Muscle of leg (tissue), 11 donors: Measurements from ENCODE around the gene LRRC45. TPM values are rescaled to one million over a fixed set of nuclear protein-coding genes. Genes with fewer than 3 reads are reported as not detected.

Experiments
- DNase-seq: peaks from one replicate; pipeline ENCODE4 v3.0.0; 2013
- H3K27ac ChIP-seq: one replicate; pipeline ENCODE4 v1.5.1; 2013; ENCODE audit warnings: mild to moderate bottlenecking, low read length, control low read depth
- H3K27me3 ChIP-seq: one replicate; pipeline ENCODE4 v1.6.1; 2013; ENCODE audit warnings: low read length; ENCODE audit not compliant: control insufficient read depth, insufficient read depth
- H3K36me3 ChIP-seq: one replicate; pipeline ENCODE4 v1.6.1; 2013; ENCODE audit warnings: low read length; ENCODE audit not compliant: control insufficient read depth, insufficient read depth
- H3K4me1 ChIP-seq: one replicate; pipeline ENCODE4 v1.6.1; 2013; ENCODE audit warnings: low read length; ENCODE audit not compliant: control insufficient read depth, insufficient read depth
- H3K4me3 ChIP-seq: one replicate; pipeline ENCODE4 v1.5.1; 2013; ENCODE audit warnings: low read length, control low read depth
- H3K9me3 ChIP-seq: replicated peaks from 2 replicates; pipeline ENCODE4 v1.6.1; 2013; ENCODE audit warnings: low read depth, low read length; ENCODE audit not compliant: control insufficient read depth
- WGBS: methylation state at CpG from one replicate; pipeline ENCODE4 v1.1.5; 2013; ENCODE audit warnings: missing lambda C conversion rate; ENCODE audit not compliant: insufficient coverage; 5-methylcytosine and 5-hydroxymethylcytosine counted together
- polyA plus RNA-seq, 8 donors: library from polyadenylated mRNA; unstranded; fragments of 120-200 nt; gene quantifications; one replicate each; pipeline versions ENCODE4 v1.2.1 to v1.2.3, GENCODE V29; 2013; ENCODE audit warnings: inconsistent platforms in 1 of 8, low replicate concordance in 1 of 8; ENCODE audit not compliant: insufficient read length in 8 of 8, insufficient read depth in 1 of 8
- total RNA-seq: library from RNA; stranded (reverse); fragments of 120-200 nt; gene quantifications from one replicate; pipeline ENCODE4 v1.2.4, GENCODE V29; 2013

The LRRC45 gene
- total and polyA plus RNA-seq, 9 donors = 8.4 to 12.3 (median 9.7) TPM

DNA sequence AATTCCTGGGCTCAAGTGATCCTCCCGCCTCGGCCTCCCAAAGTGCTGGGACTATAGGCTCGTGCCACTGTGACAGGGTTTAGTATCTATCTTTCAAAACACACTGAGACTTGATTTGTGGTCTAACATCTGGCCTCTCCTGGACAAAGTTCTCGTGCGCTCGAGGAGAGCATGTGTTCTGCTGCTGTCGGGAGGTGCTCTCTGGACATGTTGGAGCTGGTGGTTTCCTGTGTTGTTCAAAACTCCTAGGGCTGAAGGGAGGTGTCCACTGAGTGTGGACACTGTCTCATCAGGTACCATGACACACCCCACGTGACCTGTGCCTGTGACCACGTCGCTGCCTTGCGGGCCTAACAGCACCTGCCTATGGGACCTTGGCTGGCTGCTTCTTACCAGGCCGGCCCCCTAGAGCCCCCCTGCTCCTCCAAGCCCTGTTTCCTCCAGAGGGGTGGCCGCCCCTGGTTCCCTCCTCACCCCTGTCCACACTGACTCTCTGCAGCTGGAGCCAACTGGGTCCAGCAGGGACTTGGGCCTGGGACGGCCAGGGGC, 22.9 kb downstream of the LRRC45 start:
- H3K9me3 ChIP-seq = no peaks in the 10 kb centered on the region
- no peak for DNase-seq
- WGBS = 74% methylated on average over 7 of the region's 14 CpGs

GRCh38 chr17:82046903-82047302, 23.8 kb downstream of the LRRC45 start:
- no peak for DNase-seq
- no peaks in the 10 kb centered on the region for H3K27me3 ChIP-seq
- no peak overlapping the region for H3K4me3 ChIP-seq
- H3K27ac ChIP-seq = no peak overlapping the region
- WGBS = 84% methylated on average over 21 of the region's 21 CpGs
- peaks cover 43% of the 10 kb centered on the region for H3K36me3 ChIP-seq
- peaks cover 11% of the 10 kb centered on the region for H3K4me1 ChIP-seq
- no peaks in the 10 kb centered on the region for H3K9me3 ChIP-seq

More for the DNA sequence above, 22.9 kb downstream of the LRRC45 start:
- Histone ChIP-seq H3K4me1 (peaks cover 10% of the 10 kb centered on the region), H3K27ac (no peak overlapping the region), H3K36me3 (peaks cover 43% of the 10 kb centered on the region), H3K4me3 (no peak overlapping the region), H3K27me3 (no peaks in the 10 kb centered on the region)

DNA sequence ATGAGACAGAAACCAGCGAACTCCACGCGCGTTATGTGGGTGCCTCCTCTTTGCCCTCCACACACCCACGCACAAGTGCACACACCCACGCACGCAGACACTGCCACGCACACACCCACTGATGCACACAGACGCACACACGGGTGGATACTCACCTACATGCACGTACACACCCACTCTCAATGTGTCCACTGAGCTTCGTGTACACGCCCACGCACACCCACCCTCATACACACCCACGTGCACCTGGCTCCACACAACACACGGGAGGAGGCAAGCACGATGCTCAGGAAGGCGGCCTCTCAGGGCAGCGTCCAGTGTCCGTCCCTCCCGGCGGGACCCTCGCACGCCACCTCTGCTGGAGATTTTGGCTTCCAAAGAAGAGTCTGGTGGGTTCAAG, 24.3 kb downstream of the LRRC45 start:
- DNase-seq = no peak
- Histone ChIP-seq H3K27me3 (no peaks in the 10 kb centered on the region), H3K4me3 (no peak overlapping the region), H3K27ac (no peak overlapping the region), H3K9me3 (no peaks in the 10 kb centered on the region), H3K4me1 (peaks cover 14% of the 10 kb centered on the region), H3K36me3 (peaks cover 43% of the 10 kb centered on the region)
- 85% methylated on average over 24 of the region's 24 CpGs for WGBS

- Histone ChIP-seq H3K27me3 (no peaks in the 10 kb centered on the region), H3K9me3 (no peaks in the 10 kb centered on the region), H3K36me3 (peaks cover 43% of the 10 kb centered on the region), H3K4me1 (peaks cover 20% of the 10 kb centered on the region), H3K4me3 (no peak overlapping the region), H3K27ac (no peak overlapping the region)
- WGBS = 85% methylated on average over 19 of the region's 25 CpGs
- DNase-seq = no peak
Observed at GRCh38 chr17:82047914-82048570, 24.9 kb downstream of the LRRC45 start.

DNA sequence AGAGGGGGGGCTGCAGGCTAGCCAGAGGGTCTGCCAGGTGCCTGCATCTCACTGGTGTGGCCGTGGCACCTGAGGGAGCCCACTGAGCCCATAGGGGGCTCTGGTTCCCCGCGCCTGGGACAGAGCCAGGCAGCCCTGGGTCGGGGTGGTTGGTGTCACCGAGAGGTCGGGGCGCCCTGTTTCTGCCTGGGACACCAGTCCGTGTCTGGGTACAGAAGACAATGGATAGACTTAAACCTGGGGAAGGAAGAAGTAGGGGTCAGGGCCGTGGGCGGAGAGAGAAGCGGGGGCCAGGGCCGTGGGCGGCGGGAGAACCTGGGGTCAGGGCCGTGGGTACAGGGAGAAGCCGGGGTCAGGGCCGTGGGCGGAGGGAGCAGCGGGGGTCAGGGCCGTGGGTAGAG, 25.5 kb downstream of the LRRC45 start:
- Histone ChIP-seq H3K4me3 (no peak overlapping the region), H3K27me3 (no peaks in the 10 kb centered on the region), H3K36me3 (peaks cover 46% of the 10 kb centered on the region), H3K4me1 (peaks cover 24% of the 10 kb centered on the region), H3K9me3 (no peaks in the 10 kb centered on the region), H3K27ac (no peak overlapping the region)
- 91% methylated on average over 19 of the region's 20 CpGs for WGBS
- DNase-seq = no peak

DNA sequence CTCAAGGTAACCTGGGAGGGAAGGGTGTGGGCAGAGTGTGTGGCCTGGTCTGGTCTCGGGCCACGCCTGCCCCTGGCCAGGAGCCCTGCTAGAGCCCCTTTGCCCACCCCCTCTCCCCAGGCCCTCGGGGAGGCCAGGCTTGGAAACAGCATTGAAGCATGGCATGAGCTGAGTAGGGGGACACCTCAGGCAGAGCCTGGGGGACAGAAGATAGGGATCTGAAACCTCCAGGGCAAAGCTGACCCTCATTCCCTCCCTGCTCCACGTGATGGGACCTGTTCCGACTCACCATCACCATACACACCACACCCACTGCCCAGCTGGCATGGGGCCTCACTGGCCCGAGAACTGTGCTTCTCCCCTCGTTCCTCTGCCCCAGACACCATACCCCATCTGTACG, 26.0 kb downstream of the LRRC45 start:
- Histone ChIP-seq H3K4me1 (peaks cover 25% of the 10 kb centered on the region), H3K4me3 (no peak overlapping the region), H3K27ac (no peak overlapping the region), H3K27me3 (no peaks in the 10 kb centered on the region), H3K9me3 (no peaks in the 10 kb centered on the region), H3K36me3 (peaks cover 51% of the 10 kb centered on the region)
- no peak for DNase-seq
- WGBS = 67% methylated on average over 3 of the region's 8 CpGs

DNA sequence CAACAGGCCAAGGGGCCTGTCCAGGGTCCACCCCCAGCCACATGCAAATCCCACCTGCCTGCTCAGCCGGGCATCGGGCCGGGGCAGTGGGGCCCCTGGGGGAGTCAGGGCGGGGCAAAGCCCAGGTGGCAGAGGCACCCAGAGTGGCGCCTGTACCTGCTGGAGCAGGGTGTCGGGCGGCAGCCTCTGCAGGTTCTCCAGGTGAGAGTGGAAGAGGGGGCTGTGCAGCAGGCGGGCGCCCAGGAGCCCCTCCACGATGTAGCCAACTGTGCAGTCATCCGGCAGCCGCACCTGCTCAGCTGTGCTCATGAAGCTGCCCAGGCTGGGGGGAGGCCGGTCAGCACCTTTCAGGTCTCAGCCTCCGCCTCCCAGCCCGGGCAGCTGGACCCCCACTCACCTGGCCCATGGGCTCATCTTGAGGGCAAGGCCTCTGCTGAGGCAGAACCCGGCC, 26.4 kb downstream of the LRRC45 start:
- Histone ChIP-seq H3K27ac (no peak overlapping the region), H3K27me3 (no peaks in the 10 kb centered on the region), H3K9me3 (no peaks in the 10 kb centered on the region), H3K4me3 (no peak overlapping the region), H3K36me3 (peaks cover 56% of the 10 kb centered on the region), H3K4me1 (peaks cover 25% of the 10 kb centered on the region)
- no peak for DNase-seq
- 92% methylated on average over 15 of the region's 16 CpGs for WGBS

- H3K4me3 ChIP-seq = peak overlapping the region; percentile 64
- peaks cover 63% of the 10 kb centered on the region for H3K36me3 ChIP-seq
- H3K4me1 ChIP-seq = peaks cover 25% of the 10 kb centered on the region
- no peaks in the 10 kb centered on the region for H3K9me3 ChIP-seq
- 86% methylated on average over 28 of the region's 28 CpGs for WGBS
- DNase-seq = no peak
- H3K27ac ChIP-seq = no peak overlapping the region
- no peaks in the 10 kb centered on the region for H3K27me3 ChIP-seq
Observed at GRCh38 chr17:82050152-82050760, 27.2 kb downstream of the LRRC45 start.

- peaks cover 70% of the 10 kb centered on the region for H3K36me3 ChIP-seq
- no peaks in the 10 kb centered on the region for H3K27me3 ChIP-seq
- H3K27ac ChIP-seq = no peak overlapping the region
- 11% methylated on average over 79 of the region's 79 CpGs for WGBS
- peaks cover 25% of the 10 kb centered on the region for H3K4me1 ChIP-seq
- peak overlapping the region; percentile 64 for H3K4me3 ChIP-seq
- DNase-seq = no peak
- H3K9me3 ChIP-seq = no peaks in the 10 kb centered on the region
Observed at GRCh38 chr17:82050761-82051641, 27.9 kb downstream of the LRRC45 start.
